Osteoblast (primary cell): ENCODE results near the gene TCF4. TPM values are rescaled to one million over a fixed set of nuclear protein-coding genes. Genes with fewer than 3 reads are reported as not detected.

Source experiments
- DNase-seq: peaks from one replicate; pipeline ENCODE4 v3.0.0; 2011; ENCODE audit warnings: low spot score, mixed read lengths; ENCODE audit not compliant: insufficient read length; ENCODE audit errors: missing footprints
- H2AFZ ChIP-seq: 2 replicates; pipeline ENCODE4 v1.6.0; 2011; ENCODE audit warnings: mild to moderate bottlenecking, low read length
- H3K27ac ChIP-seq: 2 replicates; pipeline ENCODE4 v1.5.1; 2011; ENCODE audit warnings: mild to moderate bottlenecking, low read depth, low read length, moderate library complexity
- H3K27me3 ChIP-seq: 2 replicates; pipeline ENCODE4 v1.6.0; 2012; ENCODE audit warnings: mild to moderate bottlenecking, control low read depth, inconsistent platforms, low read length, moderate library complexity; ENCODE audit not compliant: insufficient read depth
- H3K36me3 ChIP-seq: 2 replicates; pipeline ENCODE4 v1.5.1; 2011; ENCODE audit warnings: mild to moderate bottlenecking, low read length, control low read depth, moderate library complexity; ENCODE audit not compliant: insufficient read depth
- H3K4me1 ChIP-seq: 2 replicates; pipeline ENCODE4 v1.5.1; 2011; ENCODE audit warnings: mild to moderate bottlenecking, low read length, control low read depth, moderate library complexity; ENCODE audit not compliant: insufficient read depth
- H3K4me2 ChIP-seq: 2 replicates; pipeline ENCODE4 v1.6.0; 2011; ENCODE audit warnings: mild to moderate bottlenecking, low read length; ENCODE audit not compliant: insufficient read depth
- H3K4me3 ChIP-seq: fragments of 200-600 bp; sonication (generic); 3 replicates; pipeline ENCODE4 v1.5.1; 2012; ENCODE audit warnings: mild to moderate bottlenecking, low read length, inconsistent platforms; ENCODE audit not compliant: insufficient read depth
- H3K79me2 ChIP-seq: 2 replicates; pipeline ENCODE4 v1.6.0; 2012; ENCODE audit warnings: mild to moderate bottlenecking, low read length, control low read depth, inconsistent platforms; ENCODE audit not compliant: insufficient read depth
- H3K9me3 ChIP-seq: 2 replicates; pipeline ENCODE4 v1.5.1; 2011; ENCODE audit warnings: low read depth, low read length, control low read depth
- H4K20me1 ChIP-seq: 2 replicates; pipeline ENCODE4 v1.6.0; 2012; ENCODE audit warnings: mild to moderate bottlenecking, low read length, control low read depth; ENCODE audit not compliant: insufficient read depth
- CTCF ChIP-seq: IDR thresholded peaks from 2 replicates; pipeline ENCODE4 v1.5.1; 2011; ENCODE audit warnings: mild to moderate bottlenecking, low read depth, low read length, moderate library complexity; ENCODE audit errors: extremely low read depth
- total RNA-seq: library from RNA; depleted of rRNA; stranded (reverse); fragments of >200 nt; gene quantifications from 2 replicates; pipeline ENCODE4 v1.2.3, GENCODE V29; 2012

The TCF4 gene
- total RNA-seq, 1 donor, result 87.2 TPM

- H4K20me1 ChIP-seq, result no peaks in the 10 kb centered on the region
- DNase-seq, result peak; percentile 59
- H3K4me3 ChIP-seq, result peak overlapping the region; percentile 45
- peak overlapping the region; percentile 69 for H3K4me2 ChIP-seq
- peaks cover 62% of the 10 kb centered on the region for H3K79me2 ChIP-seq
- H3K4me1 ChIP-seq, result peaks cover 33% of the 10 kb centered on the region
- no peaks in the 10 kb centered on the region for H3K9me3 ChIP-seq
- H2AFZ ChIP-seq, result no peak overlapping the region
- no peak for TF ChIP-seq CTCF
- H3K27me3 ChIP-seq, result no peaks in the 10 kb centered on the region
- no peaks in the 10 kb centered on the region for H3K36me3 ChIP-seq
- H3K27ac ChIP-seq, result peak overlapping the region; percentile 74
Measured at GRCh38 chr18:55500316-55501086, 87.5 kb downstream of the TCF4 start.

GRCh38 chr18:55499526-55499925 lies 88.5 kb downstream of the TCF4 start:
- Histone ChIP-seq H4K20me1 (no peaks in the 10 kb centered on the region), H3K4me1 (peaks cover 42% of the 10 kb centered on the region), H3K4me2 (no peak overlapping the region), H3K27me3 (no peaks in the 10 kb centered on the region), H3K9me3 (no peaks in the 10 kb centered on the region), H3K27ac (peak overlapping the region; percentile 74), H3K36me3 (no peaks in the 10 kb centered on the region), H3K79me2 (peaks cover 58% of the 10 kb centered on the region), H3K4me3 (no peak overlapping the region), H2AFZ (no peak overlapping the region)
- no peak for DNase-seq
- TF ChIP-seq CTCF, result no peak

- Histone ChIP-seq H4K20me1 (no peaks in the 10 kb centered on the region), H3K4me2 (no peak overlapping the region), H3K27me3 (no peaks in the 10 kb centered on the region), H3K36me3 (no peaks in the 10 kb centered on the region), H3K9me3 (no peaks in the 10 kb centered on the region), H3K79me2 (peaks cover 50% of the 10 kb centered on the region), H3K4me3 (no peak overlapping the region), H2AFZ (no peak overlapping the region), H3K4me1 (peaks cover 50% of the 10 kb centered on the region), H3K27ac (no peak overlapping the region)
- no peak for TF ChIP-seq CTCF
- DNase-seq, result no peak
Measured at GRCh38 chr18:55497825-55498403, 90.1 kb downstream of the TCF4 start.

DNA sequence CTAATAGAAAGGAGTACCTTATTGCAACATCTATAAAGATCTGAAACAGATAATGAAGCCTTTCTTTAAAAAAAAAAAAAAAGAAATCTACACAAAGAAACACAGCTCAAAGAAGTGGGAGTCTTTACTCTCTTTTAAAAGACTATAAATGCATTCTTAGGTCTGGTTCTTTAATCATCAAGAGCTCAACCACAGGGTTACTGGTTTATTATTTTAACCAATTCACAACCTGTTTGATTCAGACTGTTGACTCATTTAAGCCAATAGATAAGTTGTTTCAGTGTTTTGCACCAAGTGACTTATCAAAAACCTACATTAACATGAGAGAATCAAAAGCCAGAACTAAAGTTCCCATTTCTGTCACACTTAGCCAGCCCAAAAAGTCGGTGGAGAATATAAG lies 93.1 kb downstream of the TCF4 start:
- H3K4me2 ChIP-seq, result peak overlapping the region; percentile 18

More for the DNA sequence above, 93.1 kb downstream of the TCF4 start:
- no peak for TF ChIP-seq CTCF
- Histone ChIP-seq H3K79me2 (peaks cover 55% of the 10 kb centered on the region), H3K4me1 (peaks cover 34% of the 10 kb centered on the region), H3K27me3 (no peaks in the 10 kb centered on the region), H4K20me1 (no peaks in the 10 kb centered on the region), H3K9me3 (no peaks in the 10 kb centered on the region), H3K4me3 (no peak overlapping the region), H3K36me3 (no peaks in the 10 kb centered on the region), H3K27ac (no peak overlapping the region), H2AFZ (no peak overlapping the region)
- DNase-seq, result peak; percentile 67
